ENCODE results near the gene NAGK. TPM values are rescaled to one million over a fixed set of nuclear protein-coding genes. Genes with fewer than 3 reads are reported as not detected.
"Not testable (repeated sequence)": the region's sequence is repeated elsewhere in the genome, so short reads cannot be mapped to it uniquely, and the experiment has no call there.

The NAGK gene
- total and polyA plus RNA-seq, 12 donors = 56.8 to 262 (median 85.1) TPM

DNA sequence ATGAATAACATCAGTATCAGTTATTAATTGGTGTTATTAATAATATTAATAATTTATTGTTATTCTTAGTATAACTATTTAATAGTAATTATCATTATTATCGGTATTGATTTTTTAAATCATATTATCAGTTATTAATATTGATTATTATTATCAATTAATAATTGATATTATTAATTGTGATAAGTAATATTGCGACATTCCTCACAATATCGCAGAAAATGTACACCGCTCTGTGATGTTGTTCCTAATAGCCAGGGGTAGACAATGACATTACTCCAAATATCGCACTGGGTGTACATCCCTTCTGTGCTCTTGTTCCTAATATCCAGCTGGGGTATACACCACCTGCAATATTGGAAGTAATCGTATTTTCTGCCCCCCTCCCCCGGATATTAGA lies 23.3 kb upstream of the NAGK start:
- Histone ChIP-seq H3K9me3 (replicated peaks in 1 of 3) (no peaks in the 10 kb centered on the region), H3K4me3 (no peak overlapping the region)

DNA sequence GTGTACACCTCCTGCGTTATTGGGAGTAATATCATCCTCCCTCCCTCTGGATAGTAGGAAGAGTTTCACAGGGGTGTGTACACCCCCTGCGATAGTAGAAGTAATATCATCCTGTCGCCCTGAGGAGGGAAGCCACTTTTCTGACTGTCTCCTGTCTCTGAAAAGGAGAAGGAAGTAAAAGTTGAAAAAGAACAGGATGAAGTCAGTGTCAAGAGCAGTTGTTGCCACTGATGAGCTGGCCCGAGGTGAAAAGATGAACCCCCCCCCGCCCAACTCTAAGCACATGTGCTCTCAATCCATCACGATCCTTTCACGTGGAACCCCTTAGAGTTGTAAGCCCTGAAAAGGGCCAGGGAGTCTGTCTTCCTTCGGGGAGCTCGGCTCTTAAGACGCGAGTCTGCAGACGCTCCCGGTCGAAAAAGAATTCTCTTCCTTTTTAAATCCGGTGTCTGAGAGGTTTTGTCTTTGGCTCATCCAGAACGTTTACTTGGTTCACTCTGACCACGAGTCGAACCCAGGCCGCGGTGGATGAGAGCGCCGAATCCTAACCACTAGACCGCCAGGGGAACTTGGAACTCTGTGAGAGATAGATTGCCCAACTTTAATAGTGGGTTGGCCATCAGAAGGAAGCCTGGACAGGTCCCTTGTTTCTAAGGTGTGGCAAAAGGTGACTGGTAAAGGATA lies 22.4 kb upstream of the NAGK start:
- Histone ChIP-seq H3K27me3 (no peaks in the 10 kb centered on the region), H3K9me3 (replicated peaks in 1 of 3) (no peaks in the 10 kb centered on the region), H3K4me3 (no peak overlapping the region), H3K36me3 (replicated peaks in 1 of 2) (no peaks in the 10 kb centered on the region), H3K27ac (no peak overlapping the region), H3K4me1 (replicated peaks in 1 of 2) (no peaks in the 10 kb centered on the region)
- intact Hi-C loops (cut with DNase I) = no loop called here
- no peak for DNase-seq
- WGBS, 4 donors = 64 to 78% (median 68%) methylated on average over 17 to 23 of the region's 23 CpGs
- TF ChIP-seq POLR2A (IDR thresholded peaks at IDR 0.05) = no peak
- TF ChIP-seq, protein P1, sequence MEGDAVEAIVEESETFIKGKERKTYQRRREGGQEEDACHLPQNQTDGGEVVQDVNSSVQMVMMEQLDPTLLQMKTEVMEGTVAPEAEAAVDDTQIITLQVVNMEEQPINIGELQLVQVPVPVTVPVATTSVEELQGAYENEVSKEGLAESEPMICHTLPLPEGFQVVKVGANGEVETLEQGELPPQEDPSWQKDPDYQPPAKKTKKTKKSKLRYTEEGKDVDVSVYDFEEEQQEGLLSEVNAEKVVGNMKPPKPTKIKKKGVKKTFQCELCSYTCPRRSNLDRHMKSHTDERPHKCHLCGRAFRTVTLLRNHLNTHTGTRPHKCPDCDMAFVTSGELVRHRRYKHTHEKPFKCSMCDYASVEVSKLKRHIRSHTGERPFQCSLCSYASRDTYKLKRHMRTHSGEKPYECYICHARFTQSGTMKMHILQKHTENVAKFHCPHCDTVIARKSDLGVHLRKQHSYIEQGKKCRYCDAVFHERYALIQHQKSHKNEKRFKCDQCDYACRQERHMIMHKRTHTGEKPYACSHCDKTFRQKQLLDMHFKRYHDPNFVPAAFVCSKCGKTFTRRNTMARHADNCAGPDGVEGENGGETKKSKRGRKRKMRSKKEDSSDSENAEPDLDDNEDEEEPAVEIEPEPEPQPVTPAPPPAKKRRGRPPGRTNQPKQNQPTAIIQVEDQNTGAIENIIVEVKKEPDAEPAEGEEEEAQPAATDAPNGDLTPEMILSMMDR (IDR thresholded peaks at IDR 0.05) = no peak

More for the DNA sequence above, 23.3 kb upstream of the NAGK start:
- Histone ChIP-seq H3K27me3 (no peaks in the 10 kb centered on the region), H3K36me3 (replicated peaks in 1 of 2) (no peaks in the 10 kb centered on the region), H3K27ac (no peak overlapping the region), H3K4me1 (replicated peaks in 1 of 2) (no peaks in the 10 kb centered on the region)
- intact Hi-C loops (cut with DNase I) = no loop called here
- 85 to 91% (median 88%) methylated on average over 7 of the region's 7 CpGs for WGBS, 4 donors
- DNase-seq = no peak
- no peak for TF ChIP-seq POLR2A (IDR thresholded peaks at IDR 0.05)
- TF ChIP-seq, protein P1 (IDR thresholded peaks at IDR 0.05) = no peak

DNA sequence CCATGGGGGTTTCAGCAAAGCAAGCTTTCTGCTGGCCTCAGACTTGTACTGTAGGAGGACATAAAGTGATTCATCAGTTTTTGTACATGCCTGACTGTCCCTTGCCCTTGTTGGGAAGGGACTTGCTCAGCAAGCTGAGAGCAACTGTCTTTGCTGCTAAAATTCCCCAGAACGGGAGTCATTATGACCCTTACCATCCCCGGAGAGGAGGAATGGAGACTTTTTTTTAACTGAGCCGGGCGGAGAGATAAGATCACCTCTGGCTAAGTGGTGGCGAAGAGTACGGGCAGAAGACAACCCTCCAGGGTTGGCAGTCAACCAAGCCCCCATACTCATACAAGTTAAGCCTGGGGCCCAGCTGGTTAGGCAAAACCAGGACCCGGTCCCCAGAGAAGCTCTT lies 20.4 kb upstream of the NAGK start:
- 82 to 92% (median 88%) methylated on average over 3 to 7 of the region's 7 CpGs for WGBS, 4 donors
- H3K9me3 ChIP-seq (replicated peaks in 1 of 3) = no peaks in the 10 kb centered on the region
- no peak for DNase-seq
- H3K4me1 ChIP-seq (replicated peaks in 1 of 2) = no peaks in the 10 kb centered on the region
- H3K27me3 ChIP-seq = no peaks in the 10 kb centered on the region
- H3K4me3 ChIP-seq = no peak overlapping the region
- no peaks in the 10 kb centered on the region for H3K36me3 ChIP-seq (replicated peaks in 1 of 2)
- intact Hi-C loops (cut with DNase I) = no loop called here
- TF ChIP-seq, protein P1 (IDR thresholded peaks at IDR 0.05) = no peak
- no peak for TF ChIP-seq POLR2A (IDR thresholded peaks at IDR 0.05)
- H3K27ac ChIP-seq = no peak overlapping the region

DNA sequence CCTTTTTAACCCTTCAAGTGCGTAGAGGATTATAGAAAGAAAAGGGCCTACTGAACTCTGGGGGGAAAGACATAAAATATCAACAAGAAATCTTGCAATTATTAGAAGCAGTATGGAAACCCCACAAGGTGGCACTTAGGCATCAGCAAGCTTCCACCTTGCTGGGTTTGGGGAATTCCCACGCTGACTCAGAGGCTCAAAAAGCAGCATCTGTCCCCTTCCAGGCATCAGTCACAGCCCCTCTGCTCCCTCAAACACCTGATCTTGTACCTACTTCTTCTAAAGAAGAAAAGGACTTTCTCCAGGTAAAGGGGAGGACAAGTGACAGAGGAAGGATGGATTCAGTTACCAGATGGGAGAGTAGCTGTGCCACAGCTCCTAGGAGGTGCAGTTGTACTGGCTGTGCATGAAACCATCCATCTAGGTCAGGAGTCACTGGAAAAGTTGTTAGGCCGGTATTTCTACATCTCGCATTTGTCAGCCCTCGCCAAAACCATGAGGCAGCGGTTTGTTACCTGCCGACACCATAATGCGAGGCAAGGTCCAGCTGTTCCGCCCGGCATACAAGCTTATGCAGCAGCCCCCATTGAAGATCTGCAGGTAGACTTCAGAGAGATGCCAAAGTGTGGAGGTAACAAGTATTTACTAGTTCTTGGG lies 18.6 kb upstream of the NAGK start:
- 81 to 91% (median 87%) methylated on average over 10 of the region's 10 CpGs for WGBS, 4 donors
- intact Hi-C loops (cut with DNase I); H3K4me1 ChIP-seq (replicated peaks in 1 of 2): not testable (repeated sequence)

DNA sequence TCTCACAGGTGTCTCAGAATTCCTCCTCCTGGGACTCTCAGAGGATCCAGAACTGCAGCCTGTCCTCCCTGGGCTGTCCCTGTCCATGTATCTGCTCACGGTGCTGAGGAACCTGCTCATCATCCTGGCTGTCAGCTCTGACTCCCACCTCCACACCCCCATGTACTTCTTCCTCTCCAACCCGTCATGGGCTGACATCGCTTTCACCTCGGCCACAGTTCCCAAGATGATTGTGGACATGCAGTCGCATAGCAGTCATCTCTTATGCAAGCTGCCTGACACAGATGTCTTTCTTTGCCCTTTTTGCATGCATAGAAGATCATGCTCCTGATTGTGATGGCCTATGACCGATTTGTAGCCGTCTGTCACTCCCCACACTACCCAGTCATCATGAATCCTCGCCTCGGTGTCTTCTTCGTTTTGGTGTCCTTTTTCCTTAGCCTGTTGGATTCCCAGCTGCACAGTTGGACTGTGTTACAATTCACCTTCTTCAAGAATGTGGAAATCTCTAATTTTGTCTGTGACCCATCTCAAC lies 13.2 kb upstream of the NAGK start:
- H3K27me3 ChIP-seq; H3K27ac ChIP-seq; H3K4me3 ChIP-seq; H3K4me1 ChIP-seq (replicated peaks in 1 of 2); DNase-seq; H3K36me3 ChIP-seq (replicated peaks in 1 of 2); H3K9me3 ChIP-seq (replicated peaks in 1 of 3); intact Hi-C loops (cut with DNase I): not testable (repeated sequence)
- WGBS, 4 donors = 69 to 78% (median 72%) methylated on average over 10 of the region's 10 CpGs

More for the DNA sequence above, 18.6 kb upstream of the NAGK start:
- H3K27me3 ChIP-seq; H3K36me3 ChIP-seq (replicated peaks in 1 of 2); DNase-seq; H3K4me3 ChIP-seq; H3K27ac ChIP-seq; H3K9me3 ChIP-seq (replicated peaks in 1 of 3): not testable (repeated sequence)
